ENCODE data around the gene TOX2. TPM values are rescaled to one million over a fixed set of nuclear protein-coding genes. Genes with fewer than 3 reads are reported as not detected.

Gene TOX2
- total and polyA plus RNA-seq, 2 donors from 2014 or later: 4.7 to 5.9 TPM

GRCh38 chr20:43925215-43925614 is 10.6 kb downstream of the TOX2 start:
- Histone ChIP-seq H3K9ac (ENCODE audit: low read length in 3 of 3) (no peak overlapping the region), H3K27ac (ENCODE audit: low read depth in 2 of 2, low read length in 2 of 2) (no peak overlapping the region), H3K4me1 (ENCODE audit: control insufficient read depth in 2 of 3, insufficient read depth in 2 of 3, low read depth in 1 of 3, low read length in 3 of 3) (no peaks in the 10 kb centered on the region), H3K4me3 (ENCODE audit: low read length in 3 of 3) (no peak overlapping the region), H3K27me3 (ENCODE audit: control insufficient read depth, insufficient read depth, low read length) (no peaks in the 10 kb centered on the region), H3K36me3 (ENCODE audit: control insufficient read depth in 2 of 3, insufficient read depth in 3 of 3, low read length in 3 of 3) (no peaks in the 10 kb centered on the region), H3K9me3 (ENCODE audit: control insufficient read depth in 2 of 3, insufficient read depth in 1 of 3, low read length in 3 of 3) (no peaks in the 10 kb centered on the region)
- FAIRE-seq (no peak), DNase-seq (no peak)
- intact Hi-C loops (cut with DNase I): no loop called here
- TF ChIP-seq, protein P1, sequence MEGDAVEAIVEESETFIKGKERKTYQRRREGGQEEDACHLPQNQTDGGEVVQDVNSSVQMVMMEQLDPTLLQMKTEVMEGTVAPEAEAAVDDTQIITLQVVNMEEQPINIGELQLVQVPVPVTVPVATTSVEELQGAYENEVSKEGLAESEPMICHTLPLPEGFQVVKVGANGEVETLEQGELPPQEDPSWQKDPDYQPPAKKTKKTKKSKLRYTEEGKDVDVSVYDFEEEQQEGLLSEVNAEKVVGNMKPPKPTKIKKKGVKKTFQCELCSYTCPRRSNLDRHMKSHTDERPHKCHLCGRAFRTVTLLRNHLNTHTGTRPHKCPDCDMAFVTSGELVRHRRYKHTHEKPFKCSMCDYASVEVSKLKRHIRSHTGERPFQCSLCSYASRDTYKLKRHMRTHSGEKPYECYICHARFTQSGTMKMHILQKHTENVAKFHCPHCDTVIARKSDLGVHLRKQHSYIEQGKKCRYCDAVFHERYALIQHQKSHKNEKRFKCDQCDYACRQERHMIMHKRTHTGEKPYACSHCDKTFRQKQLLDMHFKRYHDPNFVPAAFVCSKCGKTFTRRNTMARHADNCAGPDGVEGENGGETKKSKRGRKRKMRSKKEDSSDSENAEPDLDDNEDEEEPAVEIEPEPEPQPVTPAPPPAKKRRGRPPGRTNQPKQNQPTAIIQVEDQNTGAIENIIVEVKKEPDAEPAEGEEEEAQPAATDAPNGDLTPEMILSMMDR (IDR thresholded peaks at IDR 0.05; ENCODE audit: borderline replicate concordance, extremely low read depth, insufficient read depth): no peak

DNA sequence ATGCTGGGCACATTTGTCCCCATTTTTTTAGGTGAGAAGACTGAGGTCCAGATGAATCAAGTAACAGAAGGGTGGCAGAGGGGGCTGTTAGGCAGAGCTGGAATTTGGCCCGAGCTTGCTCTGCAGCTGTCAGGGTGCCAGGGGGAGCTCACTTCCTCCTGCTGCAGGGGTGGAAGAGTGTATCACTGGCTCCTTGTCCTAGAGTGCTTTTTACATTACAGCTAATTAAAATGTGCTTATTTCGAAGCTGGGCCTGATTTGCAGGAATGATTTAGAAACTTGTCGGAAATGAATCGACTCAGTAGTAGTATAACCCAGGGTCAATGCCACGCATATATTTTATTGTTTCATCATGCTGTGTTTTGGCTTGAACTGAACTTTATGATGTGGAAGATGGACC is 11.1 kb downstream of the TOX2 start:
- H3K27me3 ChIP-seq (ENCODE audit: control insufficient read depth, insufficient read depth, low read length): no peaks in the 10 kb centered on the region
- H3K36me3 ChIP-seq (ENCODE audit: control insufficient read depth in 2 of 3, insufficient read depth in 3 of 3, low read length in 3 of 3): no peaks in the 10 kb centered on the region
- intact Hi-C loops (cut with DNase I): no loop called here
- no peaks in the 10 kb centered on the region for H3K4me1 ChIP-seq (ENCODE audit: control insufficient read depth in 2 of 3, insufficient read depth in 2 of 3, low read depth in 1 of 3, low read length in 3 of 3)
- FAIRE-seq (no peak), DNase-seq (no peak)
- no peaks in the 10 kb centered on the region for H3K9me3 ChIP-seq (ENCODE audit: control insufficient read depth in 2 of 3, insufficient read depth in 1 of 3, low read length in 3 of 3)
- H3K27ac ChIP-seq (ENCODE audit: low read depth in 2 of 2, low read length in 2 of 2): no peak overlapping the region
- H3K9ac ChIP-seq (ENCODE audit: low read length in 3 of 3): no peak overlapping the region
- no peak overlapping the region for H3K4me3 ChIP-seq (ENCODE audit: low read length in 3 of 3)
- TF ChIP-seq, protein P1 (IDR thresholded peaks at IDR 0.05; ENCODE audit: borderline replicate concordance, extremely low read depth, insufficient read depth): no peak

- intact Hi-C loops (cut with DNase I): no loop called here
- Histone ChIP-seq H3K4me1 (ENCODE audit: control insufficient read depth in 2 of 3, insufficient read depth in 2 of 3, low read depth in 1 of 3, low read length in 3 of 3) (no peaks in the 10 kb centered on the region), H3K27ac (ENCODE audit: low read depth in 2 of 2, low read length in 2 of 2) (no peak overlapping the region), H3K9me3 (ENCODE audit: control insufficient read depth in 2 of 3, insufficient read depth in 1 of 3, low read length in 3 of 3) (no peaks in the 10 kb centered on the region), H3K4me3 (ENCODE audit: low read length in 3 of 3) (no peak overlapping the region), H3K36me3 (ENCODE audit: control insufficient read depth in 2 of 3, insufficient read depth in 3 of 3, low read length in 3 of 3) (no peaks in the 10 kb centered on the region), H3K9ac (ENCODE audit: low read length in 3 of 3) (no peak overlapping the region), H3K27me3 (ENCODE audit: control insufficient read depth, insufficient read depth, low read length) (no peaks in the 10 kb centered on the region)
- TF ChIP-seq, protein P1 (IDR thresholded peaks at IDR 0.05; ENCODE audit: borderline replicate concordance, extremely low read depth, insufficient read depth): no peak
- no peak for FAIRE-seq
- no peak for DNase-seq
Measured at GRCh38 chr20:43926287-43927050, 11.8 kb downstream of the TOX2 start.
